OCI-LY7 (cell line): ENCODE results near the gene FLT3.

ENCODE experiments used
- EZH2phosphoT487 ChIP-seq: fragments of 200-600 bp; sonication (generic); IDR thresholded peaks from 2 replicates; pipeline ENCODE4 v1.6.1; 2018; ENCODE audit warnings: low read depth, borderline replicate concordance, mild to moderate bottlenecking, mixed run types, antibody characterized with exemption, low read length, moderate library complexity, mixed read lengths
- TF ChIP-seq, protein P1 (sequence below): fragments of 200-600 bp; sonication (generic); conservative IDR thresholded peaks from 2 replicates; pipeline ENCODE4 v1.5.1; 2014; ENCODE audit warnings: mild to moderate bottlenecking, antibody characterized with exemption, low read length, moderate library complexity, mixed read lengths

DNA sequence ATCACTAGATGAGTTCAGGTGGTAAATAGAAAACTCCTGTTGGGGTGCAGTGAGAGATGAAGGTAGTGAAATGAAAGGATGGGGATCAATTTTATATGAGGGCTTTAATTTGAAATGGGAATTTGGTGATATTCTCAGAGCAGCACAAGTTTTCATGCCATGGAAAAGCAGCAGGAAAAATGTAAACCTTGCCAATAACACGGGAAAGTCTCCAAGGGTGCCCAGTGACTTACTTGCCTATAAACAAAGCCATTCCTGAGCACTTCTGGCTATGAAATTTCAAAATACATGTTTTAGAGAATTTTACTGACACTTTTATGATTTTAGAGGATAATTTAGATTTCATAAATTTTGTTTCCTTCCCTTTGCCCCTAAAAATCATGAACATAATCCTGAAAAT is 16.4 kb upstream of the FLT3 start:
- TF ChIP-seq, protein P1, sequence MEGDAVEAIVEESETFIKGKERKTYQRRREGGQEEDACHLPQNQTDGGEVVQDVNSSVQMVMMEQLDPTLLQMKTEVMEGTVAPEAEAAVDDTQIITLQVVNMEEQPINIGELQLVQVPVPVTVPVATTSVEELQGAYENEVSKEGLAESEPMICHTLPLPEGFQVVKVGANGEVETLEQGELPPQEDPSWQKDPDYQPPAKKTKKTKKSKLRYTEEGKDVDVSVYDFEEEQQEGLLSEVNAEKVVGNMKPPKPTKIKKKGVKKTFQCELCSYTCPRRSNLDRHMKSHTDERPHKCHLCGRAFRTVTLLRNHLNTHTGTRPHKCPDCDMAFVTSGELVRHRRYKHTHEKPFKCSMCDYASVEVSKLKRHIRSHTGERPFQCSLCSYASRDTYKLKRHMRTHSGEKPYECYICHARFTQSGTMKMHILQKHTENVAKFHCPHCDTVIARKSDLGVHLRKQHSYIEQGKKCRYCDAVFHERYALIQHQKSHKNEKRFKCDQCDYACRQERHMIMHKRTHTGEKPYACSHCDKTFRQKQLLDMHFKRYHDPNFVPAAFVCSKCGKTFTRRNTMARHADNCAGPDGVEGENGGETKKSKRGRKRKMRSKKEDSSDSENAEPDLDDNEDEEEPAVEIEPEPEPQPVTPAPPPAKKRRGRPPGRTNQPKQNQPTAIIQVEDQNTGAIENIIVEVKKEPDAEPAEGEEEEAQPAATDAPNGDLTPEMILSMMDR = no peak
- no peak for TF ChIP-seq EZH2phosphoT487
